WTC11 (cell line): ENCODE results near the gene FBP1. TPM values are rescaled to one million over a fixed set of nuclear protein-coding genes. Genes with fewer than 3 reads are reported as not detected.

Experiments
- ATAC-seq: fragments of 200-7000 bp; cut with Tn5 transposase; 2 replicates; pipeline ENCODE4 v1.10.0; 2021; ENCODE audit warnings: mild to moderate bottlenecking, moderate library complexity
- CTCF ChIA-PET: fragments of 300-600 bp; sonication (Branson Sonifier 250); formaldehyde crosslinking; loops from one replicate; lab custom pipeline; 2021; ENCODE audit warnings: antibody characterized with exemption; lab: Charles Lee
- POLR2A ChIA-PET: fragments of 350-600 bp; sonication (Branson Sonifier 250); formaldehyde crosslinking; loops from one replicate; lab custom pipeline; 2021; ENCODE audit warnings: antibody characterized with exemption; lab: Charles Lee
- DNase-seq: peaks from one replicate; pipeline ENCODE4 v3.0.0; 2021; ENCODE audit warnings: low spot score
- H3K27ac Mint-ChIP-seq: 2 replicates; pipeline ENCODE4 v1.8.0; 2021; ENCODE audit warnings: mixed read lengths
- H3K27me3 Mint-ChIP-seq: 2 replicates; pipeline ENCODE4 v1.8.0; 2021; ENCODE audit warnings: low read depth, mild to moderate bottlenecking, moderate library complexity, mixed read lengths
- H3K36me3 Mint-ChIP-seq: 2 replicates; pipeline ENCODE4 v1.8.0; 2021; ENCODE audit warnings: mixed read lengths
- H3K4me1 Mint-ChIP-seq: 2 replicates; pipeline ENCODE4 v1.8.0; 2022; ENCODE audit warnings: mixed read lengths
- H3K4me3 Mint-ChIP-seq: 2 replicates; pipeline ENCODE4 v1.8.0; 2021; ENCODE audit warnings: mild to moderate bottlenecking, moderate library complexity, mixed read lengths
- H3K9me3 Mint-ChIP-seq: 2 replicates; pipeline ENCODE4 v1.8.0; 2021; ENCODE audit warnings: mixed read lengths
- CREM ChIP-seq: sonication (generic); formaldehyde crosslinking; IDR thresholded peaks from 2 replicates; pipeline ENCODE4 v1.8.1; 2022; ENCODE audit warnings: mild to moderate bottlenecking, missing genetic modification reagents, moderate library complexity
- FOXP1 ChIP-seq: sonication (generic); formaldehyde crosslinking; IDR thresholded peaks from 2 replicates; pipeline ENCODE4 v1.8.0; 2022; ENCODE audit warnings: missing genetic modification reagents, mild to moderate bottlenecking, moderate library complexity, borderline replicate concordance
- GABPB1 ChIP-seq: sonication (generic); formaldehyde crosslinking; IDR thresholded peaks from 2 replicates; pipeline ENCODE4 v1.8.1; 2023; ENCODE audit warnings: mild to moderate bottlenecking, missing genetic modification reagents
- HMGA2 ChIP-seq: fragments of 250-450 bp; sonication (Bioruptor Pico); IDR thresholded peaks from 2 replicates; pipeline ENCODE4 v1.4.0; 2021; ENCODE audit warnings: mild to moderate bottlenecking, moderate library complexity
- MYBL2 ChIP-seq: sonication (generic); formaldehyde crosslinking; IDR thresholded peaks from 2 replicates; pipeline ENCODE4 v1.8.1; 2023; ENCODE audit warnings: mild to moderate bottlenecking, moderate library complexity, missing genetic modification reagents
- NFE2L1 ChIP-seq: sonication (generic); formaldehyde crosslinking; IDR thresholded peaks from 2 replicates; pipeline ENCODE4 v1.8.1; 2023; ENCODE audit warnings: missing genetic modification reagents
- NR2C2 ChIP-seq: sonication (generic); formaldehyde crosslinking; IDR thresholded peaks from 2 replicates; pipeline ENCODE4 v1.8.0; 2022; ENCODE audit warnings: mild to moderate bottlenecking, missing genetic modification reagents
- NR3C1 ChIP-seq: sonication (generic); formaldehyde crosslinking; conservative IDR thresholded peaks from 2 replicates; pipeline ENCODE4 v1.8.1; 2023; ENCODE audit warnings: low read depth, mild to moderate bottlenecking, missing genetic modification reagents
- TEAD1 ChIP-seq: sonication (generic); formaldehyde crosslinking; IDR thresholded peaks from 2 replicates; pipeline ENCODE4 v1.8.0; 2022; ENCODE audit warnings: mild to moderate bottlenecking, missing genetic modification reagents
- ZNF232 ChIP-seq: sonication (generic); formaldehyde crosslinking; IDR thresholded peaks from 2 replicates; pipeline ENCODE4 v1.8.0; 2022; ENCODE audit warnings: mild to moderate bottlenecking, missing genetic modification reagents
- ZNF671 ChIP-seq: fragments of 250-450 bp; sonication (Bioruptor Pico); IDR thresholded peaks from 2 replicates; pipeline ENCODE4 v1.8.0; 2021; ENCODE audit warnings: mild to moderate bottlenecking
- total RNA-seq: library from RNA; stranded (reverse); gene quantifications from 3 replicates; pipeline ENCODE4 v1.2.3, GENCODE V29; 2021
- TF ChIP-seq, protein P1 (sequence below): sonication (generic); formaldehyde crosslinking; IDR thresholded peaks from 2 replicates; pipeline ENCODE4 v1.8.0; 2022; ENCODE audit warnings: mild to moderate bottlenecking, missing genetic modification reagents
- TF ChIP-seq, protein P2 (sequence below): sonication (generic); formaldehyde crosslinking; IDR thresholded peaks from 2 replicates; pipeline ENCODE4 v1.8.0; 2023; ENCODE audit warnings: missing genetic modification reagents
- TF ChIP-seq, protein P3 (sequence below): sonication (generic); formaldehyde crosslinking; IDR thresholded peaks from 2 replicates; pipeline ENCODE4 v1.8.1; 2023; ENCODE audit warnings: mild to moderate bottlenecking, missing genetic modification reagents, moderate library complexity
- TF ChIP-seq, protein P4 (sequence below): sonication (generic); formaldehyde crosslinking; IDR thresholded peaks from 2 replicates; pipeline ENCODE4 v1.8.1; 2023; ENCODE audit warnings: mild to moderate bottlenecking, missing genetic modification reagents, borderline replicate concordance
- TF ChIP-seq, protein P5 (sequence below): sonication (generic); formaldehyde crosslinking; IDR thresholded peaks from 2 replicates; pipeline ENCODE4 v1.8.0; 2022; ENCODE audit warnings: mild to moderate bottlenecking, missing genetic modification reagents
- TF ChIP-seq, protein P6 (sequence below): fragments of 200-600 bp; IDR thresholded peaks from 2 replicates; pipeline ENCODE4 v1.8.0; 2022; ENCODE audit warnings: antibody characterized with exemption
- TF ChIP-seq, protein P7 (sequence below): sonication (generic); formaldehyde crosslinking; IDR thresholded peaks from 2 replicates; pipeline ENCODE4 v1.8.1; 2023; ENCODE audit warnings: mild to moderate bottlenecking, moderate library complexity, missing genetic modification reagents
- TF ChIP-seq, protein P8 (sequence below): sonication (generic); formaldehyde crosslinking; IDR thresholded peaks from 2 replicates; pipeline ENCODE4 v1.8.0; 2023; ENCODE audit warnings: missing genetic modification reagents, mild to moderate bottlenecking, borderline replicate concordance

FBP1 gene
- total RNA-seq, 1 experiment from 2014 or later, result 6.4 TPM

DNA sequence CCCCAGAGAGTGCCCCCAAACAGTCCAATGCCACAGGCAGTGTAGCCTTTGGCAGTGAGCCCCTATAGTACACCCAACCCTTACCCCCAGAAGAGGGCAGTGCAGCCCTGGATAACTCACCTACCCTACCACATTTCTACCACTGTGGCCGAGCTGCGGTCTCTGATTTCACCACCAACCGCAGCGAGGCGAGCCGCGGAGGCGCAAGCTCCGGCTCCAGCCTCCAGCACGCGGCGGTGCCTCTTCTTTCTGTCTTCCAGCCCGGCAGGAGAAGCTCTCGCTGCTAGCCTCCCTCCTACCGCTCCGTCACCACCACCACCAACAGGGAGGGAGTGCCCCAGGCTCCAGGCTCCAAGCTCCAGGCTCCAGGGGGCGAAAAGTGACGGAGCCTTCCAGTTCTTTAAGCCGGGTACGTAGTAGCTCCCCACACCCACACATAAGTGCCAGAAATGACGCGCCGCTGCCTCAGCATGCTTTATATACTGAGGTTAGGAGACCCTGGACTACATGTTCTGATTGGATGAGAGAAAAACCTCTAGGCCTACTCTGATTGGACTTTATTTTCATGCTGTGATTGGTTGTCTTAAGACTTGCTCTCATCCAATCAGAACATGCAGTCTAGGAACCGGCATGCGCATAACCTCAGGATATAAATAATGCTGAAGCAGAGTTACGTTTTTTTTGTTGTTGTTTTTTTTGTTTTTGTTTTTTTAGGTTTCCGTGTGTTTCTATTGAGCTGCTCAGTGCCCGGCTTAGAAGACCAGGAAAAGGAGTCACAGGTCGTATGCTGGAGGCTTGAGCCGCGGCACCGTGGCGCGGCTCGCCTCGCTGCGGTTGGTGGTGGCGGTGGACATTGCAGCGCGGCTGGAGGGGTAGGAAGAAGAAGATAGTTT, 84.6 kb downstream of the FBP1 start, which contains the start of gene PCAT7:
Gene PCAT7 (plus strand): TSS at position 645 of the 893 bp plus-strand sequence.
- Mint-ChIP-seq H3K4me1 (peaks cover 15% of the 10 kb centered on the region), H3K9me3 (peaks cover 19% of the 10 kb centered on the region), H3K27me3 (peaks cover 3% of the 10 kb centered on the region; the same call in 1 of the 2 replicates), H3K27ac (no peak within 1 kb of the TSS), H3K4me3 (no peak within 1 kb of the TSS), H3K36me3 (peaks cover 21% of the 10 kb centered on the region)
- CTCF ChIA-PET, result interaction anchor here (0.6 to 3.0 kb wide), 26 partner anchors 15 to 613 kb away, joined by 3 to 25 read pairs (median 4); no protein-coding TSS in a partner anchor
- POLR2A ChIA-PET, result interaction anchor here (0.8 to 1.2 kb wide), 2 partner anchors 68 to 126 kb away, joined by 3 to 5 read pairs; no protein-coding TSS in a partner anchor
- peak; percentile 94 for ATAC-seq
- DNase-seq, result peak; percentile 78
- TF ChIP-seq, protein P1, sequence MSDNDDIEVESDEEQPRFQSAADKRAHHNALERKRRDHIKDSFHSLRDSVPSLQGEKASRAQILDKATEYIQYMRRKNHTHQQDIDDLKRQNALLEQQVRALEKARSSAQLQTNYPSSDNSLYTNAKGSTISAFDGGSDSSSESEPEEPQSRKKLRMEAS (CRISPR knock-in tag), result peak; percentile 57; the same call in 1 of the 2 replicates
- no peak for TF ChIP-seq ZNF671
- no peak for TF ChIP-seq NFE2L1 (CRISPR knock-in tag)
- TF ChIP-seq, protein P2, sequence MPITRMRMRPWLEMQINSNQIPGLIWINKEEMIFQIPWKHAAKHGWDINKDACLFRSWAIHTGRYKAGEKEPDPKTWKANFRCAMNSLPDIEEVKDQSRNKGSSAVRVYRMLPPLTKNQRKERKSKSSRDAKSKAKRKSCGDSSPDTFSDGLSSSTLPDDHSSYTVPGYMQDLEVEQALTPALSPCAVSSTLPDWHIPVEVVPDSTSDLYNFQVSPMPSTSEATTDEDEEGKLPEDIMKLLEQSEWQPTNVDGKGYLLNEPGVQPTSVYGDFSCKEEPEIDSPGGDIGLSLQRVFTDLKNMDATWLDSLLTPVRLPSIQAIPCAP, result no peak
- peak; percentile 49; the same call in 1 of the 2 replicates for TF ChIP-seq FOXP1 (CRISPR knock-in tag)
- peak; percentile 12; the same call in 1 of the 2 replicates for TF ChIP-seq GABPB1 (CRISPR knock-in tag)
- TF ChIP-seq ZNF232 (CRISPR knock-in tag), result 0 out of 2 replicates have a peak, but pooled peaks have one; percentile 18
- no peak for TF ChIP-seq HMGA2 (CRISPR knock-in tag)
- TF ChIP-seq, protein P3, sequence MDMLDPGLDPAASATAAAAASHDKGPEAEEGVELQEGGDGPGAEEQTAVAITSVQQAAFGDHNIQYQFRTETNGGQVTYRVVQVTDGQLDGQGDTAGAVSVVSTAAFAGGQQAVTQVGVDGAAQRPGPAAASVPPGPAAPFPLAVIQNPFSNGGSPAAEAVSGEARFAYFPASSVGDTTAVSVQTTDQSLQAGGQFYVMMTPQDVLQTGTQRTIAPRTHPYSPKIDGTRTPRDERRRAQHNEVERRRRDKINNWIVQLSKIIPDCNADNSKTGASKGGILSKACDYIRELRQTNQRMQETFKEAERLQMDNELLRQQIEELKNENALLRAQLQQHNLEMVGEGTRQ (CRISPR knock-in tag), result no peak
- TF ChIP-seq, protein P4, sequence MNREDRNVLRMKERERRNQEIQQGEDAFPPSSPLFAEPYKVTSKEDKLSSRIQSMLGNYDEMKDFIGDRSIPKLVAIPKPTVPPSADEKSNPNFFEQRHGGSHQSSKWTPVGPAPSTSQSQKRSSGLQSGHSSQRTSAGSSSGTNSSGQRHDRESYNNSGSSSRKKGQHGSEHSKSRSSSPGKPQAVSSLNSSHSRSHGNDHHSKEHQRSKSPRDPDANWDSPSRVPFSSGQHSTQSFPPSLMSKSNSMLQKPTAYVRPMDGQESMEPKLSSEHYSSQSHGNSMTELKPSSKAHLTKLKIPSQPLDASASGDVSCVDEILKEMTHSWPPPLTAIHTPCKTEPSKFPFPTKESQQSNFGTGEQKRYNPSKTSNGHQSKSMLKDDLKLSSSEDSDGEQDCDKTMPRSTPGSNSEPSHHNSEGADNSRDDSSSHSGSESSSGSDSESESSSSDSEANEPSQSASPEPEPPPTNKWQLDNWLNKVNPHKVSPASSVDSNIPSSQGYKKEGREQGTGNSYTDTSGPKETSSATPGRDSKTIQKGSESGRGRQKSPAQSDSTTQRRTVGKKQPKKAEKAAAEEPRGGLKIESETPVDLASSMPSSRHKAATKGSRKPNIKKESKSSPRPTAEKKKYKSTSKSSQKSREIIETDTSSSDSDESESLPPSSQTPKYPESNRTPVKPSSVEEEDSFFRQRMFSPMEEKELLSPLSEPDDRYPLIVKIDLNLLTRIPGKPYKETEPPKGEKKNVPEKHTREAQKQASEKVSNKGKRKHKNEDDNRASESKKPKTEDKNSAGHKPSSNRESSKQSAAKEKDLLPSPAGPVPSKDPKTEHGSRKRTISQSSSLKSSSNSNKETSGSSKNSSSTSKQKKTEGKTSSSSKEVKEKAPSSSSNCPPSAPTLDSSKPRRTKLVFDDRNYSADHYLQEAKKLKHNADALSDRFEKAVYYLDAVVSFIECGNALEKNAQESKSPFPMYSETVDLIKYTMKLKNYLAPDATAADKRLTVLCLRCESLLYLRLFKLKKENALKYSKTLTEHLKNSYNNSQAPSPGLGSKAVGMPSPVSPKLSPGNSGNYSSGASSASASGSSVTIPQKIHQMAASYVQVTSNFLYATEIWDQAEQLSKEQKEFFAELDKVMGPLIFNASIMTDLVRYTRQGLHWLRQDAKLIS (CRISPR knock-in tag), result no peak
- TF ChIP-seq, protein P5, sequence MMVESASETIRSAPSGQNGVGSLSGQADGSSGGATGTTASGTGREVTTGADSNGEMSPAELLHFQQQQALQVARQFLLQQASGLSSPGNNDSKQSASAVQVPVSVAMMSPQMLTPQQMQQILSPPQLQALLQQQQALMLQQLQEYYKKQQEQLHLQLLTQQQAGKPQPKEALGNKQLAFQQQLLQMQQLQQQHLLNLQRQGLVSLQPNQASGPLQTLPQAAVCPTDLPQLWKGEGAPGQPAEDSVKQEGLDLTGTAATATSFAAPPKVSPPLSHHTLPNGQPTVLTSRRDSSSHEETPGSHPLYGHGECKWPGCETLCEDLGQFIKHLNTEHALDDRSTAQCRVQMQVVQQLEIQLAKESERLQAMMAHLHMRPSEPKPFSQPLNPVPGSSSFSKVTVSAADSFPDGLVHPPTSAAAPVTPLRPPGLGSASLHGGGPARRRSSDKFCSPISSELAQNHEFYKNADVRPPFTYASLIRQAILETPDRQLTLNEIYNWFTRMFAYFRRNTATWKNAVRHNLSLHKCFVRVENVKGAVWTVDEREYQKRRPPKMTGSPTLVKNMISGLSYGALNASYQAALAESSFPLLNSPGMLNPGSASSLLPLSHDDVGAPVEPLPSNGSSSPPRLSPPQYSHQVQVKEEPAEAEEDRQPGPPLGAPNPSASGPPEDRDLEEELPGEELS (CRISPR knock-in tag), result peak; percentile 30; the same call in 1 of the 2 replicates
- TF ChIP-seq NR3C1 (CRISPR knock-in tag), result no peak
- TF ChIP-seq, protein P6, sequence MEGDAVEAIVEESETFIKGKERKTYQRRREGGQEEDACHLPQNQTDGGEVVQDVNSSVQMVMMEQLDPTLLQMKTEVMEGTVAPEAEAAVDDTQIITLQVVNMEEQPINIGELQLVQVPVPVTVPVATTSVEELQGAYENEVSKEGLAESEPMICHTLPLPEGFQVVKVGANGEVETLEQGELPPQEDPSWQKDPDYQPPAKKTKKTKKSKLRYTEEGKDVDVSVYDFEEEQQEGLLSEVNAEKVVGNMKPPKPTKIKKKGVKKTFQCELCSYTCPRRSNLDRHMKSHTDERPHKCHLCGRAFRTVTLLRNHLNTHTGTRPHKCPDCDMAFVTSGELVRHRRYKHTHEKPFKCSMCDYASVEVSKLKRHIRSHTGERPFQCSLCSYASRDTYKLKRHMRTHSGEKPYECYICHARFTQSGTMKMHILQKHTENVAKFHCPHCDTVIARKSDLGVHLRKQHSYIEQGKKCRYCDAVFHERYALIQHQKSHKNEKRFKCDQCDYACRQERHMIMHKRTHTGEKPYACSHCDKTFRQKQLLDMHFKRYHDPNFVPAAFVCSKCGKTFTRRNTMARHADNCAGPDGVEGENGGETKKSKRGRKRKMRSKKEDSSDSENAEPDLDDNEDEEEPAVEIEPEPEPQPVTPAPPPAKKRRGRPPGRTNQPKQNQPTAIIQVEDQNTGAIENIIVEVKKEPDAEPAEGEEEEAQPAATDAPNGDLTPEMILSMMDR, result peak; percentile 41; the same call in 1 of the 2 replicates
- TF ChIP-seq, protein P7, sequence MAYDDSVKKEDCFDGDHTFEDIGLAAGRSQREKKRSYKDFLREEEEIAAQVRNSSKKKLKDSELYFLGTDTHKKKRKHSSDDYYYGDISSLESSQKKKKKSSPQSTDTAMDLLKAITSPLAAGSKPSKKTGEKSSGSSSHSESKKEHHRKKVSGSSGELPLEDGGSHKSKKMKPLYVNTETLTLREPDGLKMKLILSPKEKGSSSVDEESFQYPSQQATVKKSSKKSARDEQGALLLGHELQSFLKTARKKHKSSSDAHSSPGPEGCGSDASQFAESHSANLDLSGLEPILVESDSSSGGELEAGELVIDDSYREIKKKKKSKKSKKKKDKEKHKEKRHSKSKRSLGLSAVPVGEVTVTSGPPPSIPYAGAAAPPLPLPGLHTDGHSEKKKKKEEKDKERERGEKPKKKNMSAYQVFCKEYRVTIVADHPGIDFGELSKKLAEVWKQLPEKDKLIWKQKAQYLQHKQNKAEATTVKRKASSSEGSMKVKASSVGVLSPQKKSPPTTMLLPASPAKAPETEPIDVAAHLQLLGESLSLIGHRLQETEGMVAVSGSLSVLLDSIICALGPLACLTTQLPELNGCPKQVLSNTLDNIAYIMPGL (CRISPR knock-in tag), result peak; percentile 60
- 0 out of 2 replicates have a peak, but pooled peaks have one; percentile 38 for TF ChIP-seq CREM (CRISPR knock-in tag)
- TF ChIP-seq, protein P8, sequence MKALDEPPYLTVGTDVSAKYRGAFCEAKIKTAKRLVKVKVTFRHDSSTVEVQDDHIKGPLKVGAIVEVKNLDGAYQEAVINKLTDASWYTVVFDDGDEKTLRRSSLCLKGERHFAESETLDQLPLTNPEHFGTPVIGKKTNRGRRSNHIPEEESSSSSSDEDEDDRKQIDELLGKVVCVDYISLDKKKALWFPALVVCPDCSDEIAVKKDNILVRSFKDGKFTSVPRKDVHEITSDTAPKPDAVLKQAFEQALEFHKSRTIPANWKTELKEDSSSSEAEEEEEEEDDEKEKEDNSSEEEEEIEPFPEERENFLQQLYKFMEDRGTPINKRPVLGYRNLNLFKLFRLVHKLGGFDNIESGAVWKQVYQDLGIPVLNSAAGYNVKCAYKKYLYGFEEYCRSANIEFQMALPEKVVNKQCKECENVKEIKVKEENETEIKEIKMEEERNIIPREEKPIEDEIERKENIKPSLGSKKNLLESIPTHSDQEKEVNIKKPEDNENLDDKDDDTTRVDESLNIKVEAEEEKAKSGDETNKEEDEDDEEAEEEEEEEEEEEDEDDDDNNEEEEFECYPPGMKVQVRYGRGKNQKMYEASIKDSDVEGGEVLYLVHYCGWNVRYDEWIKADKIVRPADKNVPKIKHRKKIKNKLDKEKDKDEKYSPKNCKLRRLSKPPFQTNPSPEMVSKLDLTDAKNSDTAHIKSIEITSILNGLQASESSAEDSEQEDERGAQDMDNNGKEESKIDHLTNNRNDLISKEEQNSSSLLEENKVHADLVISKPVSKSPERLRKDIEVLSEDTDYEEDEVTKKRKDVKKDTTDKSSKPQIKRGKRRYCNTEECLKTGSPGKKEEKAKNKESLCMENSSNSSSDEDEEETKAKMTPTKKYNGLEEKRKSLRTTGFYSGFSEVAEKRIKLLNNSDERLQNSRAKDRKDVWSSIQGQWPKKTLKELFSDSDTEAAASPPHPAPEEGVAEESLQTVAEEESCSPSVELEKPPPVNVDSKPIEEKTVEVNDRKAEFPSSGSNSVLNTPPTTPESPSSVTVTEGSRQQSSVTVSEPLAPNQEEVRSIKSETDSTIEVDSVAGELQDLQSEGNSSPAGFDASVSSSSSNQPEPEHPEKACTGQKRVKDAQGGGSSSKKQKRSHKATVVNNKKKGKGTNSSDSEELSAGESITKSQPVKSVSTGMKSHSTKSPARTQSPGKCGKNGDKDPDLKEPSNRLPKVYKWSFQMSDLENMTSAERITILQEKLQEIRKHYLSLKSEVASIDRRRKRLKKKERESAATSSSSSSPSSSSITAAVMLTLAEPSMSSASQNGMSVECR, result 0 out of 2 replicates have a peak, but pooled peaks have one; percentile 63
- no peak for TF ChIP-seq NR2C2 (CRISPR knock-in tag)
- TF ChIP-seq TEAD1, result no peak
- TF ChIP-seq MYBL2 (CRISPR knock-in tag), result peak; percentile 33; the same call in 1 of the 2 replicates
